Aorta (tissue), 5 donors: ENCODE data around the gene OR10A2. TPM values are rescaled to one million over a fixed set of nuclear protein-coding genes. Genes with fewer than 3 reads are reported as not detected.

Experiments used
- ATAC-seq: fragments of 200-7000 bp; cut with Tn5 transposase; one replicate; pipeline ENCODE4 v1.9.1; 2022; ENCODE audit warnings: moderate library complexity; ENCODE audit not compliant: low FRiP score
- DNase-seq, 2 donors: peaks; one replicate each; pipeline ENCODE4 v3.0.0-alpha.2; 2020
- H3K27ac ChIP-seq, 2 donors: one replicate each; pipeline ENCODE4 v1.5.1; 2013; ENCODE audit warnings: low read length in 2 of 2, mild to moderate bottlenecking in 2 of 2, moderate library complexity in 2 of 2, control low read depth in 1 of 2, inconsistent platforms in 1 of 2, low read depth in 1 of 2
- H3K27me3 ChIP-seq, 2 donors: one replicate each; pipeline ENCODE4 v1.6.1; 2013; ENCODE audit warnings: control low read depth in 1 of 2, low read length in 1 of 2, mild to moderate bottlenecking in 1 of 2, moderate library complexity in 1 of 2; ENCODE audit not compliant: insufficient read depth in 2 of 2, control insufficient read depth in 1 of 2
- H3K36me3 ChIP-seq, 2 donors: one replicate each; pipeline ENCODE4 v1.6.1; 2013; ENCODE audit warnings: control low read depth in 1 of 2, low read length in 1 of 2, mild to moderate bottlenecking in 1 of 2; ENCODE audit not compliant: insufficient read depth in 2 of 2, control insufficient read depth in 1 of 2
- H3K4me1 ChIP-seq, 2 donors: one replicate each; pipeline ENCODE4 v1.6.1; 2013; ENCODE audit warnings: low read length in 2 of 2, control low read depth in 1 of 2, mild to moderate bottlenecking in 1 of 2, moderate library complexity in 1 of 2; ENCODE audit not compliant: insufficient read depth in 2 of 2, control insufficient read depth in 1 of 2
- H3K4me3 ChIP-seq, 2 donors: one replicate each; pipeline ENCODE4 v1.5.1; 2013; ENCODE audit warnings: low read length in 2 of 2, control low read depth in 1 of 2, mild to moderate bottlenecking in 1 of 2
- H3K9me3 ChIP-seq: one replicate; pipeline ENCODE4 v1.6.1; 2013; ENCODE audit warnings: mild to moderate bottlenecking, low read length; ENCODE audit not compliant: control insufficient read depth
- WGBS, 2 donors: extraction: QIAGEN DNeasy Blood & Tissue Kit; methylation state at CpG; one replicate each; pipeline ENCODE4 v1.1.7; 2013; 5-methylcytosine and 5-hydroxymethylcytosine counted together
- intact Hi-C, 2 donors: fragments of 100-400 bp; cut with DNase I; formaldehyde crosslinking; loops; one replicate each; pipeline versions ENCODE4 v1.14.2 to v1.15.0; 2022
- long read RNA-seq, 2 donors: library from polyadenylated mRNA; unstranded; transcript quantifications; one replicate each; pipeline ENCODE4 v2.0.0, GENCODE V29; 2020 to 2021
- polyA plus RNA-seq, 2 donors: library from polyadenylated mRNA; stranded (reverse); fragments of 200-250 nt; gene quantifications; one replicate each; pipeline ENCODE4 v1.2.3, GENCODE V29; 2013
- total RNA-seq, 2 donors: library from RNA; stranded (reverse); fragmentation: NEBNext Ultra II Directional; extraction: Animal tissue kit (Norgen Biotek cat#: 25700); gene quantifications; one replicate each; pipeline ENCODE4 v1.2.1, GENCODE V29; 2021
- donor health status: healthy with polysubstance abuse.
- donor health status: Bipolar disorder and iron deficiency.
- donor health status: DM: no; HTN: no; CAD: no.
- donor health status: DM: no; HTN: no; CAD: no.
- donor health status: DM: yes; HTN: yes; CAD: no.

Gene OR10A2
- not detected for total RNA-seq
- polyA plus RNA-seq = under 1 TPM in 1 of 2 donors, not detected in 1; 0.13 TPM
- long read RNA-seq, donor 1 = 0 reads
- long read RNA-seq, donor 2 = 0 reads

GRCh38 chr11:6862961-6863360 is at the start of gene OR10A2:
Gene OR10A2 (plus strand): TSS chr11:6863057. CDS start chr11:6869755, 6,698 bp downstream.
- no peak within 1 kb of the TSS for H3K4me3 ChIP-seq
- H3K27ac ChIP-seq = no peak within 1 kb of the TSS
- intact Hi-C loops = no loop called here
- no peaks in the 10 kb centered on the region for H3K36me3 ChIP-seq
- no peaks in the 10 kb centered on the region for H3K27me3 ChIP-seq
- peaks cover 3% of the 10 kb centered on the region for H3K9me3 ChIP-seq
- no peak for ATAC-seq
- H3K4me1 ChIP-seq = no peaks in the 10 kb centered on the region
- no peak for DNase-seq
- 45 to 72% methylated on average over 1 of the region's 1 CpG for WGBS, 2 donors

- ATAC-seq (no peak), DNase-seq (no peak)
- Histone ChIP-seq H3K9me3 (no peaks in the 10 kb centered on the region), H3K4me3 (no peak overlapping the region), H3K4me1 (no peaks in the 10 kb centered on the region), H3K27ac (no peak overlapping the region), H3K27me3 (no peaks in the 10 kb centered on the region), H3K36me3 (no peaks in the 10 kb centered on the region)
- 40 to 44% methylated on average over 2 of the region's 2 CpGs for WGBS, 2 donors
- intact Hi-C loops = no loop called here
These were observed 49.2 kb upstream of the OR10A2 start for GRCh38 chr11:6813656-6814055.

- peak; percentile 48 for ATAC-seq
- intact Hi-C loops = no loop called here
- 45 to 59% methylated on average over 1 of the region's 1 CpG for WGBS, 2 donors
These were observed 45.2 kb upstream of the OR10A2 start for GRCh38 chr11:6817694-6818093.

GRCh38 chr11:6818967-6819366 is 43.9 kb upstream of the OR10A2 start:
- DNase-seq = no peak
- no peaks in the 10 kb centered on the region for H3K4me1 ChIP-seq
- no peak overlapping the region for H3K27ac ChIP-seq
- H3K27me3 ChIP-seq = no peaks in the 10 kb centered on the region
- no peaks in the 10 kb centered on the region for H3K9me3 ChIP-seq
- no peaks in the 10 kb centered on the region for H3K36me3 ChIP-seq
- WGBS, 2 donors = 87 to 89% methylated on average over 5 of the region's 5 CpGs
- intact Hi-C loops = no loop called here
- no peak overlapping the region for H3K4me3 ChIP-seq
- no peak for ATAC-seq

More at GRCh38 chr11:6817694-6818093, 45.2 kb upstream of the OR10A2 start:
- Histone ChIP-seq H3K27me3 (no peaks in the 10 kb centered on the region), H3K27ac (no peak overlapping the region), H3K36me3 (no peaks in the 10 kb centered on the region), H3K4me3 (no peak overlapping the region), H3K4me1 (no peaks in the 10 kb centered on the region), H3K9me3 (no peaks in the 10 kb centered on the region)
- no peak for DNase-seq

GRCh38 chr11:6824136-6824823 is 38.6 kb upstream of the OR10A2 start:
- Histone ChIP-seq H3K27me3 (no peaks in the 10 kb centered on the region), H3K4me3 (no peak overlapping the region), H3K9me3 (no peaks in the 10 kb centered on the region), H3K36me3 (no peaks in the 10 kb centered on the region), H3K27ac (no peak overlapping the region), H3K4me1 (no peaks in the 10 kb centered on the region)
- 69 to 71% methylated on average over 5 of the region's 5 CpGs for WGBS, 2 donors
- intact Hi-C loops = loop anchor here in 1 of 2 donors (10.0 kb wide), 1 partner anchor 621 kb away; no protein-coding TSS in a partner anchor
- no peak for ATAC-seq
- DNase-seq = no peak

- Histone ChIP-seq H3K27me3 (no peaks in the 10 kb centered on the region), H3K4me1 (no peaks in the 10 kb centered on the region), H3K4me3 (no peak overlapping the region), H3K36me3 (no peaks in the 10 kb centered on the region), H3K9me3 (no peaks in the 10 kb centered on the region), H3K27ac (no peak overlapping the region)
- DNase-seq (no peak), ATAC-seq (no peak)
- intact Hi-C loops = loop anchor here in 1 of 2 donors (10.0 kb wide), 1 partner anchor 620 kb away; no protein-coding TSS in a partner anchor
- WGBS, 2 donors = 78 to 80% methylated on average over 7 of the region's 7 CpGs
These were observed 37.6 kb upstream of the OR10A2 start for GRCh38 chr11:6825231-6825744.

GRCh38 chr11:6828103-6828502 is 34.8 kb upstream of the OR10A2 start:
- no peak overlapping the region for H3K27ac ChIP-seq
- DNase-seq (no peak), ATAC-seq (no peak)
- intact Hi-C loops = loop anchor here in 1 of 2 donors (10.0 kb wide), 1 partner anchor 617 kb away; no protein-coding TSS in a partner anchor
- H3K4me1 ChIP-seq = no peaks in the 10 kb centered on the region
- WGBS, 2 donors = 78 to 80% methylated on average over 1 of the region's 1 CpG
- H3K9me3 ChIP-seq = no peaks in the 10 kb centered on the region
- no peak overlapping the region for H3K4me3 ChIP-seq
- no peaks in the 10 kb centered on the region for H3K27me3 ChIP-seq
- H3K36me3 ChIP-seq = no peaks in the 10 kb centered on the region

GRCh38 chr11:6833356-6833755 is 29.5 kb upstream of the OR10A2 start:
- ATAC-seq = peak; percentile 22
- intact Hi-C loops = no loop called here
- WGBS, 2 donors = 67 to 68% methylated on average over 6 of the region's 6 CpGs

GRCh38 chr11:6834021-6834420 is 28.8 kb upstream of the OR10A2 start:
- DNase-seq (no peak), ATAC-seq (no peak)
- Histone ChIP-seq H3K9me3 (no peaks in the 10 kb centered on the region), H3K27ac (no peak overlapping the region), H3K4me3 (no peak overlapping the region), H3K36me3 (no peaks in the 10 kb centered on the region), H3K4me1 (no peaks in the 10 kb centered on the region), H3K27me3 (no peaks in the 10 kb centered on the region)
- WGBS, 2 donors = 45 to 57% methylated on average over 1 of the region's 1 CpG
- intact Hi-C loops = no loop called here

More at GRCh38 chr11:6833356-6833755, 29.5 kb upstream of the OR10A2 start:
- Histone ChIP-seq H3K36me3 (no peaks in the 10 kb centered on the region), H3K4me3 (no peak overlapping the region), H3K9me3 (no peaks in the 10 kb centered on the region), H3K27me3 (no peaks in the 10 kb centered on the region), H3K27ac (no peak overlapping the region), H3K4me1 (no peaks in the 10 kb centered on the region)
- no peak for DNase-seq
